A549 (cell line): ENCODE results near the gene PDE4D. TPM values are rescaled to one million over a fixed set of nuclear protein-coding genes. Genes with fewer than 3 reads are reported as not detected.

Source experiments
- ATAC-seq, 2 experiments: fragments of 200-7000 bp in 1 of 2; fragments of >200 bp in 1 of 2; cut with Nextera tagmentation in 1 of 2; cut with Tn5 transposase in 1 of 2; 3 replicates each; pipeline versions ENCODE4 v1.8.0 to v1.9.1; 2018 to 2020; ENCODE audit warnings: mild to moderate bottlenecking in 1 of 2, moderate library complexity in 1 of 2
- CTCF ChIA-PET: fragments of 300-600 bp; sonication (Branson Sonifier 250); formaldehyde crosslinking; extraction: SDS; loops from one replicate; lab custom pipeline; 2021; ENCODE audit warnings: antibody characterized with exemption, inconsistent platforms; lab: Yijun Ruan, JAX
- POLR2A ChIA-PET: fragments of 350-600 bp; formaldehyde crosslinking; extraction: SDS; loops from one replicate; lab custom pipeline; 2021; ENCODE audit warnings: antibody characterized with exemption, inconsistent platforms; lab: Yijun Ruan, JAX
- DNase-seq, 2 experiments: peaks; one replicate each; pipeline versions ENCODE4 v3.0.0 to v3.0.0-alpha.2; 2011 to 2016; ENCODE audit warnings: low read depth in 1 of 2, low spot score in 1 of 2
- FAIRE-seq: peaks from 2 replicates; lab custom pipeline; 2011; peaks lifted over from hg19 to GRCh38; lab: Jason Lieb, UNC
- H3K27ac ChIP-seq, 2 experiments: fragments of >200 bp; sonication (Bioruptor Twin); formaldehyde crosslinking; 3 replicates each; pipeline ENCODE4 v1.5.1; 2016 to 2017
- H3K4me1 ChIP-seq: fragments of >200 bp; sonication (Bioruptor Twin); formaldehyde crosslinking; 3 replicates; pipeline ENCODE4 v1.6.1; 2016
- H3K4me2 ChIP-seq: fragments of >200 bp; sonication (Bioruptor Twin); formaldehyde crosslinking; 3 replicates; pipeline ENCODE4 v1.6.1; 2016
- H3K4me3 ChIP-seq: fragments of >200 bp; sonication (Bioruptor Twin); formaldehyde crosslinking; 3 replicates; pipeline ENCODE4 v1.5.1; 2016
- H3K9me3 ChIP-seq: fragments of >200 bp; sonication (Bioruptor Twin); formaldehyde crosslinking; 3 replicates; pipeline ENCODE4 v1.6.1; 2016
- BCL3 ChIP-seq: fragments of >200 bp; sonication (Bioruptor Twin); formaldehyde crosslinking; IDR thresholded peaks from 3 replicates; pipeline ENCODE4 v1.6.1; 2016
- CBX2 ChIP-seq: fragments of 200-600 bp; sonication (generic); IDR thresholded peaks from 2 replicates; pipeline ENCODE4 v1.6.1; 2016; ENCODE audit warnings: low read depth, mild to moderate bottlenecking, borderline replicate concordance
- E2F6 ChIP-seq: IDR thresholded peaks from 2 replicates; pipeline ENCODE4 v1.6.1; 2012; ENCODE audit warnings: low read depth, borderline replicate concordance
- EHMT2 ChIP-seq: fragments of 200-600 bp; sonication (generic); IDR thresholded peaks from 2 replicates; pipeline ENCODE4 v1.6.1; 2016; ENCODE audit warnings: antibody characterized with exemption, low read depth, mild to moderate bottlenecking, moderate library complexity
- EP300 ChIP-seq, 2 experiments: fragments of >200 bp; sonication (Bioruptor Twin); formaldehyde crosslinking; IDR thresholded peaks; 2 replicates in 1 of 2; 3 replicates in 1 of 2; pipeline ENCODE4 v1.6.1; 2016 to 2017
- HDAC2 ChIP-seq: fragments of 200-600 bp; sonication (generic); IDR thresholded peaks from 2 replicates; pipeline ENCODE4 v1.6.1; 2016
- HEYL ChIP-seq: fragments of 250-450 bp; sonication (Bioruptor Pico); IDR thresholded peaks from 2 replicates; pipeline ENCODE4 v1.8.0; 2021; ENCODE audit warnings: mild to moderate bottlenecking, moderate library complexity
- HOXB13 ChIP-seq: fragments of 250-450 bp; sonication (Bioruptor Pico); IDR thresholded peaks from 2 replicates; pipeline ENCODE4 v1.5.0; 2020; ENCODE audit warnings: low read depth, mild to moderate bottlenecking, moderate library complexity
- KDM1A ChIP-seq: fragments of 200-600 bp; sonication (generic); IDR thresholded peaks from 2 replicates; pipeline ENCODE4 v1.6.1; 2016; ENCODE audit warnings: low read depth, mild to moderate bottlenecking
- MAX ChIP-seq: IDR thresholded peaks from 2 replicates; pipeline ENCODE4 v1.6.1; 2012
- MYC ChIP-seq: IDR thresholded peaks from 2 replicates; pipeline ENCODE4 v1.6.1; 2012; ENCODE audit warnings: mild to moderate bottlenecking, inconsistent platforms, low read length, improper control_type of control experiment, borderline replicate concordance
- NFE2L2 ChIP-seq: fragments of 150-350 bp; conservative IDR thresholded peaks from 2 replicates; pipeline ENCODE4 v1.6.1; 2014; ENCODE audit warnings: low read length
- NPAS2 ChIP-seq: fragments of 250-450 bp; sonication (Bioruptor Pico); IDR thresholded peaks from 2 replicates; pipeline ENCODE4 v1.8.0; 2022; ENCODE audit warnings: mild to moderate bottlenecking, moderate library complexity, borderline replicate concordance
- RAD21 ChIP-seq, 2 experiments: fragments of >200 bp in 1 of 2; sonication (Bioruptor Twin) in 1 of 2; formaldehyde crosslinking in 1 of 2; IDR thresholded peaks in 1 of 2; conservative IDR thresholded peaks in 1 of 2; 2 replicates in 1 of 2; 3 replicates in 1 of 2; pipeline ENCODE4 v1.6.1; 2012 to 2018; ENCODE audit warnings: inconsistent platforms in 1 of 2
- RFX5 ChIP-seq: fragments of 450-650 bp; IDR thresholded peaks from 2 replicates; pipeline ENCODE4 v1.7.1; 2014; ENCODE audit warnings: antibody characterized with exemption, mild to moderate bottlenecking, moderate library complexity
- RNF2 ChIP-seq: fragments of 200-600 bp; sonication (generic); IDR thresholded peaks from 2 replicates; pipeline ENCODE4 v1.6.1; 2016; ENCODE audit warnings: low read depth, mild to moderate bottlenecking, antibody characterized with exemption, moderate library complexity, borderline replicate concordance
- SMC3 ChIP-seq: fragments of >200 bp; sonication (Bioruptor Twin); formaldehyde crosslinking; IDR thresholded peaks from 3 replicates; pipeline ENCODE4 v1.6.1; 2018; ENCODE audit warnings: inconsistent platforms
- TFCP2L1 ChIP-seq: fragments of 250-450 bp; sonication (Bioruptor Pico); IDR thresholded peaks from 2 replicates; pipeline ENCODE4 v1.5.0; 2021; ENCODE audit warnings: mild to moderate bottlenecking
- ZC3H11A ChIP-seq: fragments of 450-650 bp; IDR thresholded peaks from 2 replicates; pipeline ENCODE4 v1.6.1; 2014; ENCODE audit warnings: antibody characterized with exemption, mild to moderate bottlenecking
- ZSCAN20 ChIP-seq: fragments of 250-450 bp; sonication (Bioruptor Pico); IDR thresholded peaks from 2 replicates; pipeline ENCODE4 v1.8.0; 2022; ENCODE audit warnings: mild to moderate bottlenecking, moderate library complexity
- WGBS: methylation state at CpG from one replicate; pipeline ENCODE4 v1.1.6; 2017; ENCODE audit errors: missing lambda C conversion rate; 5-methylcytosine and 5-hydroxymethylcytosine counted together
- polyA plus RNA-seq, 4 experiments: library from polyadenylated mRNA; depleted of rRNA in 3 of 4; stranded (reverse); fragments of >200 nt; fragmentation: RNase III in 1 of 4; extraction: RNeasy Plus Mini Kit Qiagen cat#74134 plus additional on column Dnase treatment in 1 of 4; gene quantifications; 2 replicates in 3 of 4; 3 replicates in 1 of 4; pipeline ENCODE4 v1.2.3, GENCODE V29; 2011 to 2017
- TF ChIP-seq, protein P1 (sequence below): fragments of 250-450 bp; sonication (Bioruptor Pico); IDR thresholded peaks from 2 replicates; pipeline ENCODE4 v1.5.0; 2020; ENCODE audit warnings: low read depth, mild to moderate bottlenecking, moderate library complexity

The PDE4D gene
- polyA plus RNA-seq, 2 of the 4 experiments (the other 2 are of a cell fraction), result 74.0 to 213 TPM

DNA sequence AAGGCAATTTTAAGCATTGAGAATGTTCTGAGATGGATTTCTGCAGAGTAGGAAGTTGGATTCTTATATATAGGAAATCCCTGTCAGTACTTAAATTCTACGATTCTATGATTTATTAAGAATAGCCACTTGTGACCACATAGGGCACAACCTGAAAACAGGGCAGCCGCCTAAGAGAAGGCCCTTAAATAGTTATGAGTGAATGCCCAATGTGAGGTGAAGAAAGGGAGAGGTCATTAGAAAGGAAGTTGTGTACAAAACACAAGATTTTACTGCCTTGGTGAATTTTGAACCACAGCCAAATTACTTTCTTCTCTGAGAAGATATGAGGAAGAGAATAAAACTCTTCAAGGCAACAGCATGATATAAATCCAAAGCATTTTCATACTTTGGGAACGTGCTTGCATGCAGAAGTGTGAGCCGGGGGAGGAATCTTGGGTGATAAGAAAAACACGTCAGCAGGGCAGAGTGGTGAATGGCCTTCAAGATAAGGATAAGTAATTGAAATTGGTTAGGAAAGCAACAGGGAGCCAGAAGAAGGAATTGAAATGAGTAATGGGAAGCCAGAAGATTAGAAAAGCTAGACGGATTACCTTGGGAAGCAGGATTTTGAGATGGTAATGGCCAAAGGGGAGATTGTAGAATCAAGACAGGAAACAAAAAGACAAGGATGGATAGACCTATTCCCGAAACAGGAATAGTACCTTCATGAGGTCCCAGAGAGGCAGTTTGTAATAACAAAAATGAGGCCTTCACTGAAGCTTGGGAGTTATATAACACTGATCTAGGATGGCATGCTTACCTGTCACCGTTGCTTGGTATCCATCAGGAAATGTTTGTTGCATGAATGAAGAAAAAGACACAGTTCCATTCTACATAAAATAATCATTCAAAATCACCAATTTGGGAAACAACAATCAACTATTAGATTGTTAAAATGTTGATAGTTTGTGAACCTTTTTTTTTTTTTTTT lies 244.3 kb downstream of the PDE4D start:
- TF ChIP-seq RNF2 (no peak), ZC3H11A (no peak), HDAC2 (no peak), NPAS2 (CRISPR knock-in tag) (no peak), RAD21 (conservative IDR thresholded peaks at IDR 0.05 in 1 of 2, IDR thresholded peaks at IDR 0.05 in 1 of 2) (no peak), KDM1A (no peak), HEYL (CRISPR knock-in tag) (no peak), BCL3 (no peak), CBX2 (no peak), E2F6 (no peak), MAX (no peak), HOXB13 (CRISPR knock-in tag) (no peak), EP300 (IDR thresholded peaks at IDR 0.05) (no peak), NFE2L2 (no peak), SMC3 (no peak), MYC (no peak), RFX5 (no peak), TFCP2L1 (no peak), EHMT2 (no peak), ZSCAN20 (no peak)
- ChIA-PET CTCF (interaction anchor here (1.4 kb wide), 1 partner anchor 24 kb away, joined by 5 read pairs; no protein-coding TSS in a partner anchor), POLR2A (no interaction called here)
- H3K4me2 ChIP-seq, result no peak overlapping the region
- H3K27ac ChIP-seq, result 0 out of 6 replicates have a peak overlapping the region, but pooled peaks of 1 of the 2 experiments have one; percentile 5
- DNase-seq, result no peak
- peaks cover 46% of the 10 kb centered on the region for H3K4me1 ChIP-seq
- 87% methylated on average over 8 of the region's 8 CpGs for WGBS
- ATAC-seq, result no peak
- FAIRE-seq, result no peak
- H3K4me3 ChIP-seq, result no peak overlapping the region
- no peaks in the 10 kb centered on the region for H3K9me3 ChIP-seq

- ChIA-PET CTCF (no interaction called here), POLR2A (no interaction called here)
- FAIRE-seq (no peak), DNase-seq (no peak), ATAC-seq (no peak)
- TF ChIP-seq, protein P1, sequence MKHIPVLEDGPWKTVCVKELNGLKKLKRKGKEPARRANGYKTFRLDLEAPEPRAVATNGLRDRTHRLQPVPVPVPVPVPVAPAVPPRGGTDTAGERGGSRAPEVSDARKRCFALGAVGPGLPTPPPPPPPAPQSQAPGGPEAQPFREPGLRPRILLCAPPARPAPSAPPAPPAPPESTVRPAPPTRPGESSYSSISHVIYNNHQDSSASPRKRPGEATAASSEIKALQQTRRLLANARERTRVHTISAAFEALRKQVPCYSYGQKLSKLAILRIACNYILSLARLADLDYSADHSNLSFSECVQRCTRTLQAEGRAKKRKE (CRISPR knock-in tag), result no peak
- WGBS, result 93% methylated on average over 1 of the region's 1 CpG
- no peak overlapping the region for H3K4me3 ChIP-seq
- H3K27ac ChIP-seq, result no peak overlapping the region
- H3K9me3 ChIP-seq, result no peaks in the 10 kb centered on the region
- peaks cover 39% of the 10 kb centered on the region for H3K4me1 ChIP-seq
- no peak overlapping the region for H3K4me2 ChIP-seq
These were observed 245.3 kb downstream of the PDE4D start for GRCh38 chr5:59648038-59648831.
